ENCODE data around the gene LAMC2. TPM values are rescaled to one million over a fixed set of nuclear protein-coding genes. Genes with fewer than 3 reads are reported as not detected.

The LAMC2 gene
- total and polyA plus RNA-seq, 2 of the 8 experiments (the other 6 are each of a cell fraction or from before 2014, with no cell fraction given), result 4.6 to 12.9 TPM

DNA sequence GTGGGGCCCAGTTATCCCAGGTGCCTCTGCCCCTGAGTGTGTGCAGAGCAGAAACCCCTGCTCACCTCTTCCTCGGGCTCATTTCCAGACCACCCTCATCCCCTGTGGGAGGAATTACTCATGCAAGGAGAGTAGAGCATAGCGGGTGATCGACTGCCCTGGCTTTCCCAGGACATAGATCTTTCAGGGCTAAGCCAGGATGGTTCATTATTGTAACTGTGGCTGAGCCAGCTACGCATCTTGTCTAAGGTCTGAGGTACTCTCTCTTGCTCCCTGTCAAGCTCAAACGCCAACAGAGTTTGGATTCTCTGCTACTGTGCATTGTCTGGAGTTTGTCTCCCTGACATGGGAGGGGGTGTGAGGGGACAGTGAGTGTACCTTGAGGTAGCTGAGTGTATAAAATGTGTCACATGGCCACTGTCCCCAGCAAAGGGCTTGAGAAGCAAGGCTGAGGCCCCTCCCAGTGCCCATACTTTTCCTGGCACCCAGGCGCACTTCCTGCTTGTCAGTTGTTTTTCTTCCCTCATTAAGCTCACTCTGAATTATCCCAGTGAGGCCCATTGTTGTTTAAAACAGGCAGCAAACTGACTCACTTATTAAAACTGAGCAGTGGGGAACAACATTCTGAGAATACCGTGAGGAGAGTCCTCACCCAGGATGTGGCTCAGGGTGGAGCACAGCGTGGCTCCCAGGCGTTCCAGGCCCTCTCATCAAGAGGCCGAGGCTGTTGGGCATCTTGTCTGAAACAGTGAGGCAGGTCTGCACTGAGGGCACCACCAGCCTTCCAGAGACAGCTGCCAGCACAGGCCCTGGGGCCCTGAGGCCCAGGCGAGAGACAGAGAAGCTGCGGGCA is 92.9 kb downstream of the LAMC2 start (continued):
- no peak for TF ChIP-seq RAD21 (IDR thresholded peaks at IDR 0.05 in 1 of 2, conservative IDR thresholded peaks at IDR 0.05 in 1 of 2; ENCODE audit: low read depth in 2 of 2, low read length in 2 of 2)
- TF ChIP-seq YY1 (IDR thresholded peaks at IDR 0.05; ENCODE audit: low read depth, low read length), result no peak
- TF ChIP-seq TAF7 (optimal IDR thresholded peaks at IDR 0.05; ENCODE audit: borderline replicate concordance, low read depth, low read length), result no peak
- TF ChIP-seq TAF1 (IDR thresholded peaks at IDR 0.05; ENCODE audit: low read depth, low read length), result no peak
- TF ChIP-seq SIN3A (conservative IDR thresholded peaks at IDR 0.05 in 1 of 2, IDR thresholded peaks at IDR 0.05 in 1 of 2; ENCODE audit: low read depth in 1 of 2, low read length in 2 of 2), result no peak
- TF ChIP-seq, protein P1, sequence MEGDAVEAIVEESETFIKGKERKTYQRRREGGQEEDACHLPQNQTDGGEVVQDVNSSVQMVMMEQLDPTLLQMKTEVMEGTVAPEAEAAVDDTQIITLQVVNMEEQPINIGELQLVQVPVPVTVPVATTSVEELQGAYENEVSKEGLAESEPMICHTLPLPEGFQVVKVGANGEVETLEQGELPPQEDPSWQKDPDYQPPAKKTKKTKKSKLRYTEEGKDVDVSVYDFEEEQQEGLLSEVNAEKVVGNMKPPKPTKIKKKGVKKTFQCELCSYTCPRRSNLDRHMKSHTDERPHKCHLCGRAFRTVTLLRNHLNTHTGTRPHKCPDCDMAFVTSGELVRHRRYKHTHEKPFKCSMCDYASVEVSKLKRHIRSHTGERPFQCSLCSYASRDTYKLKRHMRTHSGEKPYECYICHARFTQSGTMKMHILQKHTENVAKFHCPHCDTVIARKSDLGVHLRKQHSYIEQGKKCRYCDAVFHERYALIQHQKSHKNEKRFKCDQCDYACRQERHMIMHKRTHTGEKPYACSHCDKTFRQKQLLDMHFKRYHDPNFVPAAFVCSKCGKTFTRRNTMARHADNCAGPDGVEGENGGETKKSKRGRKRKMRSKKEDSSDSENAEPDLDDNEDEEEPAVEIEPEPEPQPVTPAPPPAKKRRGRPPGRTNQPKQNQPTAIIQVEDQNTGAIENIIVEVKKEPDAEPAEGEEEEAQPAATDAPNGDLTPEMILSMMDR (IDR thresholded peaks at IDR 0.05; ENCODE audit: control extremely low read depth in 1 of 3, insufficient read depth in 1 of 3, low read depth in 1 of 3, low read length in 3 of 3), result no peak
- TF ChIP-seq TEAD4 (IDR thresholded peaks at IDR 0.05; ENCODE audit: low read depth, low read length), result no peak
- no peak for TF ChIP-seq JUN (IDR thresholded peaks at IDR 0.05; ENCODE audit: low read depth, low read length)
- no peak for TF ChIP-seq SRF (IDR thresholded peaks at IDR 0.05; ENCODE audit: low read depth, low read length)
- TF ChIP-seq BCL11A (IDR thresholded peaks at IDR 0.05; ENCODE audit: low read depth in 2 of 2, low read length in 2 of 2), result no peak
